Activated CD4-positive, alpha-beta T cell treated with anti-CD3 and anti-CD28 coated beads, Interleukin-2, amount 50 U/mL, for 48 hours (primary cell): ENCODE measurements around the gene PTK7.
"Not testable (repeated sequence)": the region's sequence is repeated elsewhere in the genome, so short reads cannot be mapped to it uniquely, and the experiment has no call there.

Source experiments
- DNase-seq, 2 experiments: peaks; one replicate each; pipeline ENCODE4 v3.0.0-alpha.2; 2020

Gene PTK7

GRCh38 chr6:43054206-43054943 lies 21.7 kb upstream of the PTK7 start:
- no peak for DNase-seq

DNA sequence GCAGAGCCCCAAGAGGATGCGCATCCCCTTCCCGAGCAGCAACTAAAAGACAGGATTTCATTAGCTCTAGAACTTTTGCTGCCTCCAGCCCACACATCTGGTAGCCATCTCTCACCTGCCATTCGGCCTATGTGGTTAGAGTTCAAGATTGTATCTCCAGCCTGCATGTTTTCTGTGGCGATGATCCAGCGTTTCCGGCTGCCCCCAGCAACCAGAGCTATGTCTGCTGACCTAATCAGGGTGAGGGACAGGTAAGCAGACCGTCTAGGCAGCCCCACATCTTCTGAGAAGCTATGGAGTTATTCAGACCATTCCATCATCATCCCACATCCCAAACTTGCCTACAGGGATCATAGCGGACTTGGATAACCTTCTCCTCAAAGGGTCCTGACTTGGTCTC lies 20.1 kb upstream of the PTK7 start:
- no peak for DNase-seq

DNA sequence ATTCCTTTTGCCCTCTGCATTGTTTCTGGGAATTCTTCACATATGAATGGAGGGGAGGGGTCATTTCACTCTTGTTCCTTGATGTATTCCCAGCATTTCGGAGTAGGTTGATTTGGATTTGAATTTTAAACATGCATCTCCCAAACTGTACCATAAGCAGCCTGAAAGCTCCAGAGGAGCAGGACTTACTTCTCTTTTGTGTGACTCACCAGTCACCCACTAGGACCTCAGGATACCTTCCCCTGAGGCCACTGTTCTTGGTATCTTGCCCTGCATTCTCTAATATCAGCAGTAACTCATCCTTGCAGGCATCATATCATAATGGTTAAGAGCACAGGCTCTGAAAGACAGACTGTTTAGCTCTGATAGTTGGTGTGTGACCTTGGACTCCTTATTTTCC lies 17.6 kb upstream of the PTK7 start:
- no peak for DNase-seq

- peak; percentile 98 for DNase-seq
These were observed 16.7 kb upstream of the PTK7 start, which contains the start of the genes KLC4 and MRPL2 for GRCh38 chr6:43059168-43060033. TSS of gene KLC4 (plus strand) at chr6:43059631. CDS start at chr6:43061336, 1,705 bp downstream. TSS of gene MRPL2 (minus strand) at chr6:43059434. CDS start at chr6:43059381, 53 bp downstream.

- no peak for DNase-seq
These were observed 15.9 kb upstream of the PTK7 start for GRCh38 chr6:43060034-43060754.

DNA sequence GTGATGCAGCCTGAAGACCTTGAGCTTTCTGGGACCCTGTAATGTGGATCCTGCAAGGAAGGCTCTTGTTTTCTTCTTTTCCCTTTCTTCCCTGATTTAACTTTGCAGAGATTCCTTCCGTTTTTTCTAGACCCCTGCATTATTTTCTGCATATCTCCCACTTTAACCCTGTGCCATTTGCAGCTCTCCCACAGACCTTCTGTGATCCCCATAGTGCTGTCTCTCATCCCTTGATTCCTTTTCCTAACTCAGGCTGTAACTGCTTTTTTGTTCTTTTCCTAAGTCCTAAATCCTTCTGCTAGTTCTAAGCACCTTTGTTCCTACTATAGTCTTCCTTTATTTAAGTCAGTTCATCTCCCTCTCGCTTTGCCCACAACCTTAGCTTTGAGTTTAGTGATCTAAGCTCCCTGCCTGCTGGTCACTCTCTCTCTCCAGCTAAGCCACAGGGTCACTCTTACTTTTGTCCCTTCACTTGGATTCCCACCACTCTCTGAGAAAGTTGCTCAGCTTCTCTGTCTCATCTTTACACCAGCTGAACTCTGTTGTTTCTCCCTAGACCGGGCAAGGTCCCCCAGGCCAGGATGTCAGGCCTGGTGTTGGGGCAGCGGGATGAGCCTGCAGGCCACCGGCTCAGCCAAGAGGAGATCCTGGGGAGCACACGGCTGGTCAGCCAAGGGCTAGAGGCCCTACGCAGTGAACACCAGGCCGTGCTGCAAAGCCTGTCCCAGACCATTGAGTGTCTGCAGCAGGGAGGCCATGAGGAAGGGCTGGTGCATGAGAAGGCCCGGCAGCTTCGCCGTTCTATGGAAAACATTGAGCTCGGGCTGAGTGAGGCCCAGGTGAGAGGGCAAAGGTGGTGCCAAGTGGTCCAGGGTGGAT lies 15.1 kb upstream of the PTK7 start:
- no peak for DNase-seq

DNA sequence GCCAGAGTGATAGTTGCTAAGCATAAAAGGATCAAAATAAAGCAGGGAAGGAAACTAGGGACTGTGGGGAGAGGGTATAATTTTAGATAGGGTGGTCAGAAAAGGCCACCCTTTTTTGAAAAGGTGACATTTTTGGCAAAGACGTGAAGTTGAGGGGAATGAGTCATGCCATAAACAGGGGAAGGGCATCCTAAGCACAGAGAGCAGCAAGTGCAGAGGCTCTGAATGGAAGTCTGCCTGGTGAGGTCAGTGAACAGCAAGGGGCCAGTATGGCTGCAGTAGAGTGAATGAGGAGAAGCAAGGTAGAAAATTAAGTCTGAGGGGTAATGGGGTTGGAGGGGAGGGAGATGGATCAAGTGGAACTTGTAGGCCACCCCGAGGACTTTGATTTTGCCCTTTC lies 14.3 kb upstream of the PTK7 start:
- no peak for DNase-seq

- DNase-seq, result no peak
These were observed 13.3 kb upstream of the PTK7 start for GRCh38 chr6:43062818-43063217.

DNA sequence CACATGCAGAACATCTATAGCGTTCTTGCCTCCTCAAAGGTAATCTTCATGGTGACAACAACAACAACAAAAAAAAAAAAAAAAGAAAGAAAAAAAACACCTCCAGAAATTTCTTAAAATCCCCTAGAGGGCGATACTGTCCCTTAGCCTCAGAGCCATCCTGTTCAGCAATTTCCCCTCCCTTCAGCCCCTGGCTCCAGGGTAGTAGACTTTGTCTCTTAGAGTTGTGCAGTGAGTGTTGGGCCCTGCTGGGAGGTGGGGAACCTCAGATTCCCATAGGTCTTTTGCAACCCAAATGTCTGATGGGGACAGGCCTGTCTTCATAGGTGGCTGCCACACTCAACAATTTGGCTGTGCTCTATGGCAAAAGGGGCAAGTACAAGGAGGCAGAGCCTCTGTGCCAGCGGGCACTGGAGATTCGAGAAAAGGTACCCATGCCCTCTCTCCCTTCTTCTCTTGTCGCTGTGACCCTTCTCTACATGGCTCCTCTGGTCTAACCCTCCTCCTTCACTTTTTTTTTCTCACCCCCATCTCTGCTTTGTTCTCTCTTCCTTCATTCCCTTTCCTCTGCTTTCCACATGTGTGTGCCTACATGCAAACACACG lies 6.0 kb upstream of the PTK7 start:
- DNase-seq, result no peak

DNA sequence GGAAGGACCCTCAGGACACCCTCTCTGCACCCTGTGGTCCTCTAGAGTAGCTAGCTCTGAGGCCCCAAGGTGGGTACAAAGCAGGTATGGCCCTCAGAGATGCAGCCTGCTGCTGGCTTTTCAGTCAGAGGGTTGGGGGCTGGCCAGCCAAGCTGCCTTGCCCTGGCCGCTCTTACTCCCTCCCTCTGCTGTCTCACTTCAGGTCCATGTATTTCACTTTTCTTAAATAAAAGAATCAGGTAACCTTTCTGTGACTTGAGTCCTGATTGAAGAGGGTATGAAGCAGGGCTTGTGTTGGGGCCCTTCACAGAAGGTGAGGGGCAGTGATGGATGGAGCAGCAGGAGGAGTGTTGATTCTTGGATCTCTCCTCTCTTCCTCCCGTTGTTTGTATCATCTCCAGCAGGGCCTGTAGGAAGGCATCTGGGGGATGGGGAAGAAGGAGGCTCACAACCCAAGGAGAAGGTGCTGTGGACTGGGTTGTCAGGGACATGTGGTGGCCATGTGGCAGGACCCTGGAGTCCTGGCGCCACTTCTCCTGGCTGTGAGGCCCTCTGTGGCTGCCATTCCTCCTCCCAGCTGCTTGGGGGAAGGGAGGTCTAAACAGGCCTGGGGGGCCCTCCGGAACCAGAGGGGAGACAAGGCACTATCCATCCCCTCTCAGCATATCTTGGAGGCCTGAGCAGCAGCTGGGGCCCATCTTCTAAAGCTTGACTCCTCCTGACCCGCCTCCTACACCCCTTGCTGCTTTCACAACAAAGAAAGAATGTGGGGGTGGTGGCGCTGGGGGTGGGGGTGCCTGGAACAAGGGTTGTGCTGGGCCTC lies 1.1 kb upstream of the PTK7 start:
- no peak for DNase-seq

GRCh38 chr6:43076464-43077332 lies 584 bp downstream of the PTK7 start:
- peak; percentile 15 to 21 for DNase-seq

GRCh38 chr6:43077333-43077809 lies 1.3 kb downstream of the PTK7 start:
- DNase-seq, result no peak

GRCh38 chr6:43077981-43078511 lies 1.9 kb downstream of the PTK7 start:
- DNase-seq, result no peak

DNA sequence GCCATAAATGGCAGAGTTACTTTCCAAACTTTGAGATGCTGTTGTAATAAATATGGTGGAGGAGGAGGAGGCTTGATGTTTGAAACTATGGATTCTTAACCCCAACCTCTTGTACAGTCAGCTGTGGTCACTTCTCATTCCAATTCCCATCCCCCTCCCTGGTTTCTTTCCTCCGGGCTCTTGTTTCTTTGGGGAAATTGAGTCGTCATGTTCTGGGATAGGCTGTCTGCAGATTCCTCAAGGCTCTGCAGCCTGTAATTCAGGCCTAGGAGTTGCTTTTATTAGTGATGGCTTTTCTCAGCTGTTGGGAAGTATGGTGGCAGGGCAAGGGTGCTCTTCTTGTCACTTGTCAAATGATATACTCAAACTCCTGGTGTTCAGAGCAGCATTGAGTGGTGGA lies 2.6 kb downstream of the PTK7 start:
- DNase-seq, result no peak

- DNase-seq, result no peak
These were observed 4.9 kb downstream of the PTK7 start for GRCh38 chr6:43081043-43081442.

DNA sequence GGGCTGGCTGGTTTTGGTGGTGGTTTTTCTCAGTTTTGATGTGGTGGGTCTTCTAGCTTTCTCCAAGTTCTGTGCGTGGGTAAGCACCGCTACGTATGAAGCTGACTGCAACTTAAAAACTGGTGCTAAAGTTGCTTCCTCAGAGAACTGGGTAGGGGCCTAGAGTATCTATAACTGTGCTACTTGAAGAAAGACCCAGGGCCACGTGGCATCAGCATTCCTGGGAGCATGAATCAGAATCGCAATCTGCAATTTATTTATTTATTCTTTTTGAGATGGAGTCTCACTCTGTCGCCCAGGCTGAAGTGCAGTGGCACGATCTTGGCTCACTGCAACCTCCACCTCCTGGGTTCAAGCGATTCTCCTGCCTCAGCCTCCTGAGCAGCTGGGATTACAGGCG lies 5.8 kb downstream of the PTK7 start:
- DNase-seq, result not testable (repeated sequence)

DNA sequence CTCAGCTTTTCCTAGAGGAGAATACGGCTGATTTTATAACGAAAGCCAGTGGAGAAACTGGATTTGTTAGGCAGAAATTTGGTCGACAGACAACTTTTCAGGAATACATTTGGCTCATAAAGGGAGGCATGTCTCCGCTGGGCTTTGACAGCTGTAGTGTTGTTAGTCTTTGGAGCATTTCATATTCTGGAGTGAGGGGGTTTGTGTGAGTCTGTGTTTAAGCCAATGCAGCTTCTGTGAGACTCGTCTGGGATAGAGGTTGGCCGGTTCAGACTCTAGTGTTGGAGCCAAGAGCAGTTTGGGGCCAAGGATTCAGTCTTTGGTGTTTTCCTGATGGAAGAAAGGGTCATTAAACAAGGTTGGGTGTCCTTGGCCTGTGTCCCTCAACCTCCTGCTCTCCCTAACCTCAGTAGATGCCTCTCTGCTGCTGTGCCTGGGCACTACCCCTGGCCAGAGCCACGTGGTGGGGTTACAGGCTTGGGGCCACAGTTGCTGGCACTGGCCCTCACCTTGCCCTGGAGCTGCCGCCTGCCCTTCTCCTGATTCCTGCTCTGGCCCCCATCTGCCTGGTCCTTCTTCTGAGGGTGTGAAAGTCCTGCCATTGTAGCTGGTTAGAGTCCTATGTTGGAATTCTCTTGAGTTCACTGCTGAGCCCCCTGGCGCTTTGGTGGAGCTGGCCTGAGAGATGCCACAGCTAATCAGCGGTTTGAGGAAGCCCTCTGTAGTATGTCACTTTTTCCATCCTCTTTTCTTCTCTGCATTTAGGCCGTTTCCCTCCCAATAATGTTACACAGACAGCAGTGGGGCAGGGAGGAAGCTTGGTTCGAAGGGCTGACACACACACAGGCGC lies 6.9 kb downstream of the PTK7 start:
- DNase-seq, result no peak

DNA sequence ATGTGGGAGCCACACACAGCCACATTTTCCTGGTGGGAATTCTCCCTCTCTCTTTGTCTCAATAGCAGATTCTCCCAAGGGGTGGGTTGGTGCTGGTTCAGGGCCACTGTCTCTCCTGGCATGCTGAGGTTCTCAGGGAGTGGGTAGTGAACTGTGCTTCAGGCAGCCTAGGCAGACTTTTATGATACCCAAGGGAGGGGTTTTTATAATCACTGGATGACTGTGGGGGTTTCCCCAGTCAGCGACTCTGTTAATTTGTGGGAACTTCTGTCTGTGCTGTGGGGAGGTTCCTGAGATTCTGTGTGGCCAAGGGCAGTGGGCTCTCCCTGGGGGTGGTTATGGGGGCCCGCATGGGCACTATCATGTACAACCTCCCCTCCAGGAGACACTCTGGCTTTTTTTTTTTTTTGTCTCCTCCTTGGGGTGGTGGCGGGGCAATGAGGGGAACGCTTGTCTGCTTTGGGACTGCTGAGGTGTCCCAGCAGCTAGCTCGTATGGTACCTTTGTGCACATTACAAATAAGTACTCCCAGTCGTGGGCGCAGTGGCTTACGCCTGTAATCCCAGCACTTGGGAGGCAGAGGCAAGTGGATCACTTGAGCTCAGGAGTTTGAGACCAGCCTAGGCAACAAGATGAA lies 10.0 kb downstream of the PTK7 start:
- peak; percentile 21 to 30 for DNase-seq
